HL-60 (cell line): ENCODE data around the gene MT2A.

Source experiments
- DNase-seq, 2 experiments: peaks; one replicate each; pipeline ENCODE4 v3.0.0-alpha.2; 2010 to 2020; ENCODE audit warnings: low read depth in 1 of 2, low spot score in 1 of 2
- H3K27ac ChIP-seq: fragments of 250-450 bp; sonication (Bioruptor Pico); replicated peaks from 2 replicates; pipeline ENCODE4 v1.5.1; 2020; ENCODE audit warnings: mild to moderate bottlenecking, moderate library complexity
- H3K27me3 ChIP-seq: fragments of 250-450 bp; sonication (Bioruptor Pico); 2 replicates; pipeline ENCODE4 v1.5.1; 2021; ENCODE audit warnings: mild to moderate bottlenecking, moderate library complexity; ENCODE audit not compliant: insufficient read depth, poor library complexity, severe bottlenecking
- H3K4me3 ChIP-seq: replicated peaks from 2 replicates; pipeline ENCODE4 v1.5.1; 2011; ENCODE audit warnings: mild to moderate bottlenecking, control low read depth, low read length; ENCODE audit not compliant: insufficient read depth
- CTCF ChIP-seq: IDR thresholded peaks from one replicate; pipeline ENCODE4 v1.5.1; 2011; ENCODE audit warnings: low read length, control low read depth, inconsistent platforms; ENCODE audit not compliant: insufficient read depth
- GABPA ChIP-seq: IDR thresholded peaks from 2 replicates; pipeline ENCODE4 v1.6.1; 2012; ENCODE audit warnings: low read depth
- POLR2AphosphoS5 ChIP-seq: IDR thresholded peaks from 2 replicates; pipeline ENCODE4 v1.6.1; 2012; ENCODE audit warnings: low read depth
- REST ChIP-seq: IDR thresholded peaks from 2 replicates; pipeline ENCODE4 v1.6.1; 2012; ENCODE audit warnings: low read depth; ENCODE audit not compliant: insufficient replicate concordance
- SPI1 ChIP-seq: IDR thresholded peaks from 2 replicates; pipeline ENCODE4 v1.6.1; 2012; ENCODE audit warnings: low read depth, mild to moderate bottlenecking, borderline replicate concordance

MT2A gene

GRCh38 chr16:56584276-56584675 is 24.1 kb upstream of the MT2A start:
- Histone ChIP-seq H3K27ac (no peak overlapping the region), H3K4me3 (no peak overlapping the region), H3K27me3 (peaks cover 8% of the 10 kb centered on the region)
- no peak for DNase-seq
- TF ChIP-seq GABPA (no peak), CTCF (no peak), POLR2AphosphoS5 (no peak), SPI1 (no peak), REST (no peak)

GRCh38 chr16:56588781-56589140 is 19.6 kb upstream of the MT2A start:
- no peak overlapping the region for H3K27ac ChIP-seq
- no peak overlapping the region for H3K4me3 ChIP-seq
- no peak for DNase-seq
- TF ChIP-seq REST (no peak), CTCF (no peak), SPI1 (no peak), GABPA (no peak), POLR2AphosphoS5 (no peak)
- H3K27me3 ChIP-seq, result peaks cover 12% of the 10 kb centered on the region

GRCh38 chr16:56589141-56590039 is 19.0 kb upstream of the MT2A start, which contains the start of gene MT3:
MT3 (plus strand) TSS chr16:56589528; CDS start chr16:56589591, 63 bp downstream.
- Histone ChIP-seq H3K27ac (no peak within 1 kb of the TSS), H3K4me3 (0 out of 2 replicates have a peak within 1 kb of the TSS, but pooled peaks have one; percentile 1), H3K27me3 (peaks cover 12% of the 10 kb centered on the region)
- TF ChIP-seq SPI1, result no peak
- no peak for TF ChIP-seq POLR2AphosphoS5
- TF ChIP-seq CTCF, result no peak
- DNase-seq, result no peak
